Fibroblast of mammary gland (primary cell): ENCODE data around the gene GALNT1.
"Not testable (repeated sequence)": the region's sequence is repeated elsewhere in the genome, so short reads cannot be mapped to it uniquely, and the experiment has no call there.

Experiments used
- DNase-seq: peaks from one replicate; pipeline ENCODE4 v3.0.0-alpha.2; 2010; ENCODE audit warnings: low read depth
- H3K4me3 ChIP-seq: 2 replicates; pipeline ENCODE4 v1.5.1; 2011; ENCODE audit warnings: low read depth, mild to moderate bottlenecking, low read length, moderate library complexity; ENCODE audit not compliant: control insufficient read depth
- TF ChIP-seq, protein P1 (sequence below): conservative IDR thresholded peaks from 2 replicates; pipeline ENCODE4 v1.5.1; 2011; ENCODE audit warnings: low read depth, low read length, inconsistent platforms; ENCODE audit not compliant: control insufficient read depth, insufficient read depth

Gene GALNT1

DNA sequence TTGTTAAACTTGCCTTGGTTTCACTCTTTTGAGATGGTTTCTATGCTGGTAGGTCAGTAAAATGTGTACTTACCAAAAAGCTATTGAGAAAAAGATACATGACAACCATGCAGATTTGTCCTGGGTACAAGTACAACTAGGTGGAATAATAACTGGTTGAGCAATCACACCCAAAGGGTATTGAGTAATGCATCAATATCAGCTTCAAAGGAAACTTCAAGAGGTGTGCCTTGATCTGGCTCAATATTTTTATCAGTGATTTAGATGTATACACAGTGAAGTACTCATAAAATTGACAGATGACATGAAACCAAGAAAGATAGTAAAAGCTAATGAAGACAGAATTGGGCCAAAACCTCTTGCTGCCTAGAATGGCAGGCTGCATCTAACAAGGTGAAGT lies 21.7 kb upstream of the GALNT1 start:
- TF ChIP-seq, protein P1, sequence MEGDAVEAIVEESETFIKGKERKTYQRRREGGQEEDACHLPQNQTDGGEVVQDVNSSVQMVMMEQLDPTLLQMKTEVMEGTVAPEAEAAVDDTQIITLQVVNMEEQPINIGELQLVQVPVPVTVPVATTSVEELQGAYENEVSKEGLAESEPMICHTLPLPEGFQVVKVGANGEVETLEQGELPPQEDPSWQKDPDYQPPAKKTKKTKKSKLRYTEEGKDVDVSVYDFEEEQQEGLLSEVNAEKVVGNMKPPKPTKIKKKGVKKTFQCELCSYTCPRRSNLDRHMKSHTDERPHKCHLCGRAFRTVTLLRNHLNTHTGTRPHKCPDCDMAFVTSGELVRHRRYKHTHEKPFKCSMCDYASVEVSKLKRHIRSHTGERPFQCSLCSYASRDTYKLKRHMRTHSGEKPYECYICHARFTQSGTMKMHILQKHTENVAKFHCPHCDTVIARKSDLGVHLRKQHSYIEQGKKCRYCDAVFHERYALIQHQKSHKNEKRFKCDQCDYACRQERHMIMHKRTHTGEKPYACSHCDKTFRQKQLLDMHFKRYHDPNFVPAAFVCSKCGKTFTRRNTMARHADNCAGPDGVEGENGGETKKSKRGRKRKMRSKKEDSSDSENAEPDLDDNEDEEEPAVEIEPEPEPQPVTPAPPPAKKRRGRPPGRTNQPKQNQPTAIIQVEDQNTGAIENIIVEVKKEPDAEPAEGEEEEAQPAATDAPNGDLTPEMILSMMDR: no peak
- DNase-seq: no peak
- no peak overlapping the region for H3K4me3 ChIP-seq

DNA sequence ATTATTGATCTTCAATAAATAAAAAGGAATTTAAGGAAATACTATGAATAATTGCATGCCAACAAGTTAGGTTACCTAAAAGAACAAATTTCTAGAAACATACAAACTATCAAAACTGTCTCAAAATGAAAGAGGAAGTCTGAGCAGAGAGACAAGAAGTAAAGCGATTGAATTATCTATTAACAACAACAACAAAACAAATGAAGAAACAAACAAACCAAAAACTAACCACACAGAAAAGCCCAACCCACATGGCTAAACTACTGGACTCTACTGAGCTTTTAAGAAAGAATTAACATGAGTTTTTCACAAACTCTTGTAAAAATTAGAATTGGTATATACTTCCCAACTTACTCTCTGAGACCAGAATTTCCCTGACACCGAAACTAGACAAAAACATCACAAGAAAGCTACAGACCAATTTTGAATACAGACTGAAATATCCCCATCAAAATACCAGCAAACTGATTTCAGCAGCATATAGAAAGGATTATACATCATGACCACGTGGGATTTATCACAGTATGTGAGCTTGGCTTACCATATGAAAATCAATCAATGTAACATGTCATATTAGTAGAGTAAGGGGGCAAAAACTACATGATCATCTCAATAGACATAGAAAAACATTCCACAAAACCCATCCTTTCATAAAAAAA lies 16.6 kb upstream of the GALNT1 start:
- DNase-seq: no peak
- no peak overlapping the region for H3K4me3 ChIP-seq
- TF ChIP-seq, protein P1: no peak

DNA sequence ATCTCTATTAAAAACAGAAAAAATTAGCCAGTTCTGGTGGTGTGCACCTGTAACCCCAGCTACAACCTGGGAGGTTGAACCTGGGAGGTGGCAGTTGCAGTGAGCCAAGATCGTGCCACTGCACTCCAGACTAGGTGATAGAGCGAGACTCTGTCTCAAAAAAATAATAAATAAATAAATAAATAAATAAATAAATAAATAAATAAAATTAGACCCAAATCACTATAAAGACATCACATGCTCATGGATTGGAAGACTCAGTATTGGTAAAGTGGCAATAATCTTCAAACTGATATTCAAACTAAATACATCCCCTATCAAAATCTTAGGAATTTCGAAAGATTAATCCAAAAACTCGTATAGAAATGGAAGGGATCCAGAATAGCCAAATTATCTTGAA lies 15.5 kb upstream of the GALNT1 start:
- H3K4me3 ChIP-seq: no peak overlapping the region
- no peak for DNase-seq
- TF ChIP-seq, protein P1: no peak

DNA sequence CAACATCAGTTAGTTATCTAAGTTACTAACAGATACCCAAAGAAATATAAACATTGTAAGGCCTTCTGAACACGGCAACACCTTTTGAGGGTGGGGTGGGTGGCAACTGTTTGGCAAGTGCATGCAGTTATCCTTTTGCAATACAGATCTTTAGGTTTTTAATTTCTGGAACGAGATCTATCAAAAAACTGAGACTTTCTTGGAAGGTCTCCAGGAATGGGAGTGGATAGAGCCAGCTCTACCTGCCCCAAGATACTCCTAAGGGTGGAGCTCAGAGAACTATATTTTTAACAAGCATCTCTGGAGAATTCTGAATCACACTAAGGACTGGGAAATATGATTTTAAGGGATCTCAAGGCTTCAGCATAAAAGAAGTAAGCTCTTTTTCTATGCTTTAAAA lies 11.4 kb upstream of the GALNT1 start:
- DNase-seq: no peak
- H3K4me3 ChIP-seq: no peak overlapping the region
- TF ChIP-seq, protein P1: no peak

DNA sequence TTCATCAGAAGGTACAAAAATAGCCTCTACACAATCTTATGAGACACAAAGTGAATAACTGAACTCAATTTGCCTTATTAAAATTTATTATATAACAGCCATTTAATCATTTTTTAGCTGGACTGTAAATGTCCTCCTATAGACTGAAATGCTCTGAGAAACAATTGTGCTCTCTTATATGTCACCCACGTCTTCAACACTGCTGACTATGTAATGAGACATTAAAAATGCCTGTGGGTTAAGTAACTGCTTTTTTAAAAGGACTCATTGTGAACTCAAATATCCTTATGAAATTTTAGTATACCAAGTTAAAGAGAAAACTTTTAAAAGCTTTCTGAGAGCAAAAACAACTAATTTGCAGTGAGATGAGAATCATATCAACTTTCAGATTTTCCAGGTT lies 10.4 kb upstream of the GALNT1 start:
- TF ChIP-seq, protein P1: no peak
- no peak overlapping the region for H3K4me3 ChIP-seq
- peak; percentile 34 for DNase-seq

DNA sequence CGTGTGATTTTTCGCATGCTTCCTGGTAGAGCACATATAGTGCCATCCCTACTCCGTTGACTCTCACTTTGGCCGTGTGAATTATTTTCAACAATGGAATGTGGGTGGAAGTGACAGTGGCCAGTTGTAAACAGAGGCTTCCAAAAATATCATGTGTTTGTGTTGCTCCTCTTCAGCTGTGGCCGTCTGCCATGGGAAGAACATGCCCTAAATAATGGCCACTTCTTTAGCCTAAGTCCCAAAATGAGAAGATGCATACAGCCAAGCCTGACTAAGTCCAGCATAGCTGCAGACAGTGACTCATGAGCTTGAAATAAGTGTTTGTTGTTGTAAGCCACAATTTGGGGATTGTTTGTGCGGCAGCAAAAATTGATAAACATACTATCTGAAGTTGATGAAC lies 8.9 kb upstream of the GALNT1 start:
- TF ChIP-seq, protein P1: no peak
- peak; percentile 28 for DNase-seq

DNA sequence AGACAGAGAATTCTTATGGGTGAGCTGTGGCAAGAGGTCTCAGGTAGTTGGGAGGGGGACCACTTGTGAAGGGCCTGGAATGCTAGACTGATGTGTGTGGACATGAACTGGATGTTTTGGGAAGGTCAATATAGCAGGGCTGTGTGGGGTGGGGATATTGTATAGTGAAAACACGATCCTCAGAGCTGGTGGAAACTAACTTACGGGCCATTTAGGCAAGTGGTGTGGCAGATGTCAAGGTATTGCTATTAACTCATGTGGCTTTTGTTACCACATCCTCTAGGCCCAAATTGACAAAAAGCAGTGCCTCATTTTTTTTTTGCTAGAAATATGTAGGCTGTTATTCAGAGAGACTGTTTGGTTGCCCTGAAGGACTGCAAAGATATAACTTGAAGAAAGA lies 8.0 kb upstream of the GALNT1 start:
- no peak for DNase-seq
- TF ChIP-seq, protein P1: no peak
- no peak overlapping the region for H3K4me3 ChIP-seq

More for the DNA sequence above, 8.9 kb upstream of the GALNT1 start:
- H3K4me3 ChIP-seq: no peak overlapping the region

DNA sequence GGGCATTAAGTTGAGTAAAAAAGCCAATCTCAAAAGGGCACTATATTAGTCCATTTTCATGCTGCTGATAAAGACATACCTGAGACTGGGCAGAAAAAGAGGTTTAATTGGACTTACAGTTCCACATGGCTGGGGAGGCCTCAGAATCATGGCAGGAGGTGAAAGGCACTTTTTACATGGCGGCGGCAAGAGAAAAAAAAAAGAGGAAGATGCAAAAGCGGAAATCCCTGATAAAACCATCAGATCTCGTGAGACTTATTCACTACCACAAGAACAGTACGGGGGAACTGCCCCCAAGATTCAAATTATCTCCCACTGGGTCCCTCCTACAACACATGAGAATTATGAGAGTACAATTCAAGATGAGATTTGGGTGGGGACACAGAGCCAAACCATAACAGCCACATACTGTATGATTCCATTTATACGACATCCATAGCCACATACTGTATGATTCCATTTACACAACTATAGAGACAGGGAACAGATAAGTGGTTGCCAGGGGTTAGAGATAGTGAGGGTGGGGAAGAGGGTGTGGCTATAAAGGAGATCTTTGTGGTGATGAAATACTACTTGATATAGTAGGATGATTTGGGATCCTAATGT lies 5.2 kb upstream of the GALNT1 start:
- H3K4me3 ChIP-seq, DNase-seq: not testable (repeated sequence)
